ENCODE measurements around the gene SLC22A1. TPM values are rescaled to one million over a fixed set of nuclear protein-coding genes. Genes with fewer than 3 reads are reported as not detected.

The SLC22A1 gene
- total and polyA plus RNA-seq, 2 donors (not counting 3 experiments of a cell fraction or from before 2014, with no cell fraction given) = 0.04 TPM; not detected in 1

- no TSS peak for BruUV-seq (replicated peaks)
- Histone ChIP-seq H3K9ac (replicated peaks; ENCODE audit: extremely low read depth, insufficient read depth, low read length) (no peak overlapping the region), H4K20me1 (replicated peaks; ENCODE audit: control insufficient read depth, extremely low read depth, insufficient read depth, low read length) (no peaks in the 10 kb centered on the region), H2AFZ (ENCODE audit: low read depth, low read length) (no peak overlapping the region), H3K4me3 (replicated peaks in 1 of 3; ENCODE audit: insufficient read depth in 1 of 3, low read depth in 1 of 3, low read length in 3 of 3) (no peak overlapping the region), H3K9me3 (replicated peaks; ENCODE audit: control insufficient read depth, insufficient read depth, low read length) (no peaks in the 10 kb centered on the region), H3K79me2 (ENCODE audit: control insufficient read depth, insufficient read depth, low read length) (no peaks in the 10 kb centered on the region), H3K9me1 (replicated peaks; ENCODE audit: control insufficient read depth, extremely low read depth, insufficient read depth, low read length) (no peaks in the 10 kb centered on the region), H3K27me3 (ENCODE audit: control insufficient read depth in 2 of 2, insufficient read depth in 2 of 2, low read length in 2 of 2) (no peaks in the 10 kb centered on the region), H3K4me1 (ENCODE audit: control insufficient read depth, extremely low read depth, insufficient read depth, low read length) (no peaks in the 10 kb centered on the region), H3K4me2 (ENCODE audit: insufficient read depth, low read length) (no peak overlapping the region), H3K36me3 (ENCODE audit: control insufficient read depth in 2 of 2, extremely low read depth in 1 of 2, insufficient read depth in 2 of 2, low read length in 2 of 2) (no peaks in the 10 kb centered on the region), H3K27ac (ENCODE audit: insufficient read depth, low read depth, low read length) (no peak overlapping the region)
- TF ChIP-seq POLR2AphosphoS5 (IDR thresholded peaks at IDR 0.05; ENCODE audit: insufficient read depth, low read depth, low read length) (no peak), FOS (IDR thresholded peaks at IDR 0.05; ENCODE audit: borderline replicate concordance, insufficient read depth, low read length) (no peak), MAX (IDR thresholded peaks at IDR 0.05; ENCODE audit: insufficient read depth, insufficient read length) (no peak), MYC (IDR thresholded peaks at IDR 0.05; ENCODE audit: low read depth, low read length) (no peak), JUN (IDR thresholded peaks at IDR 0.05; ENCODE audit: borderline replicate concordance, insufficient read depth, insufficient read length, low read depth) (no peak), CTCF (IDR thresholded peaks at IDR 0.05; ENCODE audit: extremely low read depth in 1 of 2, insufficient read depth in 1 of 2, low read depth in 1 of 2, low read length in 2 of 2) (no peak), EZH2 (IDR thresholded peaks at IDR 0.05; ENCODE audit: borderline replicate concordance, low read depth, low read length, severe bottlenecking) (no peak), POLR2A (IDR thresholded peaks at IDR 0.05; ENCODE audit: low read depth, low read length) (no peak), GATA2 (IDR thresholded peaks at IDR 0.05; ENCODE audit: insufficient read depth, insufficient read length, low read depth, low read length) (no peak)
- ChIA-PET POLR2A (no interaction called here), CTCF (interaction anchor here (1.0 kb wide), 1 partner anchor 9 kb away, joined by 7 read pairs; no protein-coding TSS in a partner anchor)
- intact Hi-C loops (cut with micrococcal nuclease) (no loop called here), dilution Hi-C loops (cut with MboI; ENCODE audit: extremely low pct_ligation_motif_present, low sequenced_read_pairs) (no loop called here)
- FAIRE-seq = no peak
- no peak for DNase-seq (ENCODE audit: low read depth, low spot score)
These were observed 25.0 kb downstream of the SLC22A1 start for GRCh38 chr6:160146454-160147145.

Data from endothelial cell of umbilical vein (primary cell).